ENCODE data around the gene RFFL.
A peak's percentile ranks its signal among the peaks of the same experiment; 100 is the strongest.

Gene RFFL

DNA sequence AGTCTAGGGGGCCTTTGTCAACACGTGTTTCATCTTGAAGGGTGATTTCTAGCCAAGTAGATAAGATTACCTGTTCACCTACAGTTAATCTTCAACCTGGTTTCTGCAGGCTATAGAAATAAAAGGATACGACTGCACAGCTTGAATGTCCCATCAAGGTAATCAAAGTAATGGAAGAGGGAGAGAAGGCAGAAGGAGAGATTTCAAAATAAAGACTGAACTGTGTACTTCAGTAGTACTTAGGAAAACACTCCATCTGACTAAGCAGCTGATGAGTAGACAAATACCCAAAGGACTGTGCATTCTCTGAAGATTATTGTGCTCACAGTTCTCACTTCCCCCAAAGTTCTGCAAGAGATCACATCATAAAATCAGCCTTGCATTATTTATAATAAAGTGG lies 5.8 kb upstream of the RFFL start:
- H3K27me3 ChIP-seq (replicated peaks), result no peaks in the 10 kb centered on the region
- peak overlapping the region; percentile 40 for H3K27ac ChIP-seq
- no peaks in the 10 kb centered on the region for H3K36me3 ChIP-seq (replicated peaks)
- in situ Hi-C loops (cut with HindIII; ENCODE audit: low pct_ligation_motif_present, low sequenced_read_pairs), result no loop called here
- H3K4me3 ChIP-seq (ENCODE audit: low read depth, low read length), result no peak overlapping the region
- peak; percentile 35 for DNase-seq
- no peak for TF ChIP-seq CTCF (IDR thresholded peaks at IDR 0.05; ENCODE audit: low read depth, low read length, missing control alignments)

DNA sequence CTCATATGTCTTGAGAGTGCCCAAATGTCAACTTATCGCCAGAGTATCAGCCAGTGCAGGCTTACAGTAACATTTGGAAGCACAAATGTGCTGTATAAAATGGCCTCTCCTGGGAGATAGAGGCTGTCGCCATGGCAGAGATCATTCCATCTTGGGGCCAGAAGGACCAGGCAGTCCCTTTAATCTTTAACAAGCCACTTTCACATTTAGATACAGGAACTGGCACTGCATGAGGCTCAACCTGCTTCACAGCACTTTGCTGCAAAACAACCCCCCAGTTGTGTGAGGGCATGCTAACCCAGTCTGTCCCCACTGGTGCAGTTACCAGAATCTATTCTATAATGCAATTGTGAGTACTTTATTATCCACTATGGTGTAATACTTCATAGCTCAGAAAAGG lies 4.7 kb upstream of the RFFL start:
- TF ChIP-seq CTCF (IDR thresholded peaks at IDR 0.05; ENCODE audit: low read depth, low read length, missing control alignments), result no peak
- Histone ChIP-seq H3K27ac (no peak overlapping the region), H3K36me3 (replicated peaks) (no peaks in the 10 kb centered on the region), H3K4me3 (ENCODE audit: low read depth, low read length) (no peak overlapping the region), H3K27me3 (replicated peaks) (no peaks in the 10 kb centered on the region)
- in situ Hi-C loops (cut with HindIII; ENCODE audit: low pct_ligation_motif_present, low sequenced_read_pairs), result no loop called here
- DNase-seq, result no peak

DNA sequence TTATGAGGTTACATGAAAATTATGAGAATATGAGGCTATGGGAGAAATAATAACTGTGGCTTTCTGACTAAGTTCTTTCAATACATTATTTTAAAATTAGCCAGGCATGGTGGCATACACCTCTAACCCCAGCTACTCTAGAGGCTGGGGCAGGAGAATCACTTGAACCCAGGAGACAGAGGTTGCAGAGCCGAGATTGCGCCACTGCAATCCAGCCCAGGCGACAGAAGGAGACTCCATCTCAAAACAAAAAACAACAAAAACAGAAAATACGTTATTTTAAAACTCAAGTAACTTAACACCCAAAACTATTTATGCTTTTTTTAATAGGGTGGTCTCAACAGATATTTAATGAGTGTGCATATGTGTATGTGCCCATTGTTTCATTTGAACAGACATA lies 2.4 kb upstream of the RFFL start:
- Histone ChIP-seq H3K36me3 (replicated peaks) (peaks cover 4% of the 10 kb centered on the region), H3K27me3 (replicated peaks) (no peaks in the 10 kb centered on the region), H3K4me3 (ENCODE audit: low read depth, low read length) (no peak overlapping the region), H3K27ac (no peak overlapping the region)
- in situ Hi-C loops (cut with HindIII; ENCODE audit: low pct_ligation_motif_present, low sequenced_read_pairs), result no loop called here
- no peak for TF ChIP-seq CTCF (IDR thresholded peaks at IDR 0.05; ENCODE audit: low read depth, low read length, missing control alignments)
- no peak for DNase-seq

GRCh38 chr17:35064516-35065215 lies 1.2 kb upstream of the RFFL start:
- TF ChIP-seq CTCF (IDR thresholded peaks at IDR 0.05; ENCODE audit: low read depth, low read length, missing control alignments), result no peak

DNA sequence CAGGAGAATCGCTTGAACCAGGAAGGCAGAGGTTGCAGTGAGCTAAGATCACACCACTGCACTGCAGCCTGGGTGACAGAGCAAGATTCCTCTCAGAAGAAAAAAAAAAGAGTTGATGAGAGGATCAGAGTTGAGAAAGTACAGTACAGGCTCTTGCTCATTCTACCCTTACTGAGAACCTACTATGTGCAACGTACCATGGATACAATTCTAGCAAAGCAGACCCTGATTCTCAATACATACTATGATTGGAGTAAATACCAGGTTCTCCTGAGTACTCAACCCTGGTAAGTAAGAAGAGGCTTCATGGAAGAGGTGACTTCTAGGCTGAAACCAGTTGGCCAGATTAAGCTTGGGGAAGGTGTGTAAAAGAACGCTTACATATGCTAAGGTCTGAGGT lies 1.2 kb downstream of the RFFL start:
- Histone ChIP-seq H3K27ac (peak overlapping the region; percentile 95), H3K36me3 (replicated peaks) (peaks cover 4% of the 10 kb centered on the region), H3K4me3 (ENCODE audit: low read depth, low read length) (no peak overlapping the region), H3K27me3 (replicated peaks) (no peaks in the 10 kb centered on the region)
- DNase-seq, result no peak
- TF ChIP-seq CTCF (IDR thresholded peaks at IDR 0.05; ENCODE audit: low read depth, low read length, missing control alignments), result no peak
- in situ Hi-C loops (cut with HindIII; ENCODE audit: low pct_ligation_motif_present, low sequenced_read_pairs), result no loop called here

More at GRCh38 chr17:35064516-35065215, 1.2 kb upstream of the RFFL start:
- Histone ChIP-seq H3K27me3 (replicated peaks) (no peaks in the 10 kb centered on the region), H3K27ac (peak overlapping the region; percentile 95), H3K36me3 (replicated peaks) (peaks cover 4% of the 10 kb centered on the region), H3K4me3 (ENCODE audit: low read depth, low read length) (no peak overlapping the region)
- no peak for DNase-seq
- in situ Hi-C loops (cut with HindIII; ENCODE audit: low pct_ligation_motif_present, low sequenced_read_pairs), result no loop called here

Measured in brain microvascular endothelial cell (primary cell).